Activated CD8-positive, alpha-beta memory T cell treated with anti-CD3 and anti-CD28 coated beads for 1 hour (primary cell): ENCODE data around the gene MLLT6.
A peak's percentile ranks its signal among the peaks of the same experiment; 100 is the strongest.

ENCODE experiments used
- DNase-seq, 2 donors: peaks; one replicate each; pipeline ENCODE4 v3.0.0-alpha.2; 2020; ENCODE audit warnings: low read depth in 1 of 2; ENCODE audit errors: extremely low read depth in 1 of 2

Gene MLLT6

GRCh38 chr17:38674749-38675615, 30.1 kb upstream of the MLLT6 start, which contains the start of gene EPOP:
TSS of gene EPOP (minus strand) at chr17:38674957. CDS start at chr17:38674495, 462 bp downstream.
- DNase-seq: peak; percentile 53 to 70

- peak; percentile 42 to 66 for DNase-seq
Observed at GRCh38 chr17:38676706-38677504, 28.2 kb upstream of the MLLT6 start.

GRCh38 chr17:38677819-38678218, 27.3 kb upstream of the MLLT6 start:
- no peak for DNase-seq

- DNase-seq: no peak
Observed at GRCh38 chr17:38681096-38681495, 24.0 kb upstream of the MLLT6 start.

GRCh38 chr17:38685491-38685890, 19.6 kb upstream of the MLLT6 start:
- DNase-seq: no peak

GRCh38 chr17:38687286-38687685, 17.8 kb upstream of the MLLT6 start:
- no peak for DNase-seq

GRCh38 chr17:38690386-38690785, 14.7 kb upstream of the MLLT6 start:
- no peak for DNase-seq

- no peak for DNase-seq
Observed at GRCh38 chr17:38691154-38691553, 13.9 kb upstream of the MLLT6 start.

GRCh38 chr17:38693700-38694329, 11.3 kb upstream of the MLLT6 start:
- DNase-seq: no peak

- DNase-seq: no peak
Observed at GRCh38 chr17:38697061-38697820, 7.8 kb upstream of the MLLT6 start.

GRCh38 chr17:38698760-38699159, 6.3 kb upstream of the MLLT6 start:
- DNase-seq: no peak

- peak in 1 of 2 donors; percentile 33 for DNase-seq
Observed at GRCh38 chr17:38701504-38702165, 3.4 kb upstream of the MLLT6 start.

GRCh38 chr17:38702166-38702915, 2.7 kb upstream of the MLLT6 start:
- DNase-seq: peak; percentile 46 to 69

GRCh38 chr17:38702916-38703741, 1.9 kb upstream of the MLLT6 start:
- no peak for DNase-seq

GRCh38 chr17:38703742-38704605, 1.1 kb upstream of the MLLT6 start:
- peak in 1 of 2 donors; percentile 42 for DNase-seq

GRCh38 chr17:38705523-38705802, 390 bp downstream of the MLLT6 start:
- DNase-seq: no peak

GRCh38 chr17:38705803-38706504, 881 bp downstream of the MLLT6 start:
- peak in 1 of 2 donors; percentile 36 for DNase-seq
